Gastrocnemius medialis (tissue), 4 donors: ENCODE data around the gene DPAGT1.

Experiments
- CTCF ChIP-seq, 5 experiments: fragments of 450-650 bp in 3 of 5; fragments of 200-600 bp in 2 of 5; sonication (generic) in 2 of 5; IDR thresholded peaks in 4 of 5; conservative IDR thresholded peaks in 1 of 5; 1 replicate in 4 of 5; 2 replicates in 1 of 5; pipeline ENCODE4 v1.5.1; 2016 to 2019; ENCODE audit warnings: antibody characterized with exemption in 5 of 5, mild to moderate bottlenecking in 3 of 5, moderate library complexity in 3 of 5
- POLR2A ChIP-seq, 2 donors: fragments of 450-650 bp; IDR thresholded peaks; one replicate each; pipeline ENCODE4 v1.6.1; 2017; ENCODE audit warnings: antibody characterized with exemption in 2 of 2, mild to moderate bottlenecking in 2 of 2, moderate library complexity in 2 of 2

GRCh38 chr11:119149018-119149785 lies 47.5 kb upstream of the DPAGT1 start, which contains the start of gene ABCG4:
- no peak for TF ChIP-seq CTCF (IDR thresholded peaks at IDR 0.05 in 4 of 5, conservative IDR thresholded peaks at IDR 0.05 in 1 of 5)
- no peak for TF ChIP-seq POLR2A (IDR thresholded peaks at IDR 0.05)
